Measurements from ENCODE around the gene AGO4. TPM values are rescaled to one million over a fixed set of nuclear protein-coding genes. Genes with fewer than 3 reads are reported as not detected.
"Not testable (repeated sequence)": the region's sequence is repeated elsewhere in the genome, so short reads cannot be mapped to it uniquely, and the experiment has no call there.

Gene AGO4
- total RNA-seq, 1 experiment from 2014 or later: 5.2 TPM

DNA sequence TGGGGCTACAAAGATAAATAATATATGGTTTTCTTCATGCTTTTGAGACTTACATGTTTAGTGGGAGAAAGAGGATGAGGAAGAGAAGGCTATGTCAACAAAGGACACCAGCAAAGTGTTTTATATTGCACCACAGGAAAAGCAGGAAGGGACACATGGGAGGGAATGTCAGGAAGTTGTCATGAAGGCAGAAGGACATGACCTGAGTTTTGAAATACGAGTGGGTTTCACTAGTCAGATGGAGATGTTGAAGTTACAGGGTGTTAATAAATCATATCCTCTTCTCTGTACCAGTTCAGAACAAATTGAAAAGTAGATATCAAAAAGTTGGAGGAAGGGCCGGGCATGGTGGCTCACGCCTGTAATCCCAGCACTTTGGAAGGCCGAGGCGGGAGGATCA, 57.0 kb downstream of the AGO4 start:
- no peaks in the 10 kb centered on the region for H3K4me1 Mint-ChIP-seq (ENCODE audit: insufficient read depth, unreplicated experiment)
- no peak overlapping the region for H3K4me3 Mint-ChIP-seq (ENCODE audit: unreplicated experiment)
- ChIA-PET CTCF (no interaction called here), POLR2A (no interaction called here)
- BruUV-seq (replicated peaks): no TSS peak
- no peak for DNase-seq (ENCODE audit: unreplicated experiment)
- H3K27ac Mint-ChIP-seq (ENCODE audit: low read depth, unreplicated experiment): no peak overlapping the region
- H3K9me3 Mint-ChIP-seq (ENCODE audit: unreplicated experiment): no peaks in the 10 kb centered on the region
- TF ChIP-seq, protein P1, sequence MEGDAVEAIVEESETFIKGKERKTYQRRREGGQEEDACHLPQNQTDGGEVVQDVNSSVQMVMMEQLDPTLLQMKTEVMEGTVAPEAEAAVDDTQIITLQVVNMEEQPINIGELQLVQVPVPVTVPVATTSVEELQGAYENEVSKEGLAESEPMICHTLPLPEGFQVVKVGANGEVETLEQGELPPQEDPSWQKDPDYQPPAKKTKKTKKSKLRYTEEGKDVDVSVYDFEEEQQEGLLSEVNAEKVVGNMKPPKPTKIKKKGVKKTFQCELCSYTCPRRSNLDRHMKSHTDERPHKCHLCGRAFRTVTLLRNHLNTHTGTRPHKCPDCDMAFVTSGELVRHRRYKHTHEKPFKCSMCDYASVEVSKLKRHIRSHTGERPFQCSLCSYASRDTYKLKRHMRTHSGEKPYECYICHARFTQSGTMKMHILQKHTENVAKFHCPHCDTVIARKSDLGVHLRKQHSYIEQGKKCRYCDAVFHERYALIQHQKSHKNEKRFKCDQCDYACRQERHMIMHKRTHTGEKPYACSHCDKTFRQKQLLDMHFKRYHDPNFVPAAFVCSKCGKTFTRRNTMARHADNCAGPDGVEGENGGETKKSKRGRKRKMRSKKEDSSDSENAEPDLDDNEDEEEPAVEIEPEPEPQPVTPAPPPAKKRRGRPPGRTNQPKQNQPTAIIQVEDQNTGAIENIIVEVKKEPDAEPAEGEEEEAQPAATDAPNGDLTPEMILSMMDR (IDR thresholded peaks at IDR 0.05; ENCODE audit: unreplicated experiment): no peak
- no peaks in the 10 kb centered on the region for H3K36me3 Mint-ChIP-seq (ENCODE audit: insufficient read depth, unreplicated experiment)
- intact Hi-C loops (cut with micrococcal nuclease): no loop called here
- H3K27me3 Mint-ChIP-seq (ENCODE audit: insufficient read depth, unreplicated experiment): no peaks in the 10 kb centered on the region

DNA sequence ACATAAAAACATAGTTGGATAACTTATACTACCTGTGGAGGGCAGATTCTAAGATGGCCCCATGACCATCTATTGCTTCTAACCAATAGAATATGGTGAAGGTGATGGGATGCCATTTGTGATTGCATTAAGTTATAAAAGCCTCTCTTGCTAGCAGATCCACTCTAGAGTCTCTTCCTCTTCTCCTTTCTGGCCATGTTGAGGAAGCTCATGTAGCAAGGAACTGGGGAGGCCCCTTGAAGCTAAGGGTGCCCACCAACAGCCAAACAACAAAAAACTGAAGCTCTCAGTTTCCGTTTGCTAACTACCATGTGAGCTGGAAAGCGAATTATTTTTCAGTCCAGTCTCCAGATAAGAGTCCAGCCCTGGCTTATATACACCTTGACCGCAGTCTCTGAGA, 59.2 kb downstream of the AGO4 start:
- Mint-ChIP-seq H3K27me3 (ENCODE audit: insufficient read depth, unreplicated experiment) (no peaks in the 10 kb centered on the region), H3K4me3 (ENCODE audit: unreplicated experiment) (no peak overlapping the region), H3K27ac (ENCODE audit: low read depth, unreplicated experiment) (no peak overlapping the region), H3K36me3 (ENCODE audit: insufficient read depth, unreplicated experiment) (no peaks in the 10 kb centered on the region), H3K4me1 (ENCODE audit: insufficient read depth, unreplicated experiment) (no peaks in the 10 kb centered on the region), H3K9me3 (ENCODE audit: unreplicated experiment) (no peaks in the 10 kb centered on the region)
- ChIA-PET POLR2A (interaction anchor here (0.5 to 1.1 kb wide), 2 partner anchors 31 to 64 kb away, joined by 3 to 5 read pairs; partner anchors contain the start of gene AGO3), CTCF (interaction anchor here (0.6 to 1.2 kb wide), 3 partner anchors 16 to 152 kb away, joined by 3 to 5 read pairs (median 5); partner anchors contain the start of gene AGO1)
- intact Hi-C loops (cut with micrococcal nuclease): no loop called here
- no TSS peak for BruUV-seq (replicated peaks)
- TF ChIP-seq, protein P1 (IDR thresholded peaks at IDR 0.05; ENCODE audit: unreplicated experiment): no peak
- no peak for DNase-seq (ENCODE audit: unreplicated experiment)

DNA sequence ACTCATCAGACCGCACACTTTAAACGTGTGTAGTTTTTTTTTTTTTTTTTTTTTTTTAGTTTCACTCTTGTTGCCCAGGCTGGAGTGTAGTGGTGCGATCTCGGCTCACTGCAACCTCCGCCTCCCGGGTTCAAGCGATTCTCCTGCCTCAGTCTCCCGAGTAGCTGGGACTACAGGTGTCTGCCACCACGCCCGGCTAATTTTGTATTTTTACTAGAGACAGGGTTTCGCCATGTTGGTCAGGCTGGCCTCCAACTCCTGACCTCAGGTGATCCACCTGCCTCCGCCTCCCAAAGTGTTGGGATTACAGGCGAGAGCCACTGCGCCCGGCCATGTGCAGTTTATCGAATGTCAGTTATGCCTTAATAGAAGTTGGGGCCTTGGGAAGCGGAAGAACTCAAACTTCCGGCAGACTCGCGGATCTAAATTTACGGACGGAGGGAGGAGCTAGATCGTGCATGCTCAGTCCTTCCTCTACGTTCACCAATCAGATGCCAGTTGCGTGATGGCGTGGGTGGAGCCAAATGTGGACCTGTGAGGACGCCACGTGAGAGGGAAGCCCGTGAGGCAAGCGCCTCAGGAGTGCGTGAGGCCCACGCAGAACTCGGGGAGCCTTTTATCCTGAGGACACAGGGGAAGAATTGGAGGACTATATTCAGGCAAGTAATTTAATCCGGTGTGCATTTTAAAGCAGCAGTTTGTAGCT, 61.6 kb downstream of the AGO4 start:
- intact Hi-C loops (cut with micrococcal nuclease); DNase-seq (ENCODE audit: unreplicated experiment); H3K4me1 Mint-ChIP-seq (ENCODE audit: insufficient read depth, unreplicated experiment); H3K27me3 Mint-ChIP-seq (ENCODE audit: insufficient read depth, unreplicated experiment); BruUV-seq (replicated peaks); H3K27ac Mint-ChIP-seq (ENCODE audit: low read depth, unreplicated experiment); H3K36me3 Mint-ChIP-seq (ENCODE audit: insufficient read depth, unreplicated experiment); POLR2A ChIA-PET; H3K9me3 Mint-ChIP-seq (ENCODE audit: unreplicated experiment): not testable (repeated sequence)
- CTCF ChIA-PET: interaction anchor here (0.6 to 1.3 kb wide), 2 partner anchors 12 to 14 kb away, joined by 4 to 6 read pairs; partner anchors contain the start of gene AGO1
- peak overlapping the region; percentile 4 for H3K4me3 Mint-ChIP-seq (ENCODE audit: unreplicated experiment)

DNA sequence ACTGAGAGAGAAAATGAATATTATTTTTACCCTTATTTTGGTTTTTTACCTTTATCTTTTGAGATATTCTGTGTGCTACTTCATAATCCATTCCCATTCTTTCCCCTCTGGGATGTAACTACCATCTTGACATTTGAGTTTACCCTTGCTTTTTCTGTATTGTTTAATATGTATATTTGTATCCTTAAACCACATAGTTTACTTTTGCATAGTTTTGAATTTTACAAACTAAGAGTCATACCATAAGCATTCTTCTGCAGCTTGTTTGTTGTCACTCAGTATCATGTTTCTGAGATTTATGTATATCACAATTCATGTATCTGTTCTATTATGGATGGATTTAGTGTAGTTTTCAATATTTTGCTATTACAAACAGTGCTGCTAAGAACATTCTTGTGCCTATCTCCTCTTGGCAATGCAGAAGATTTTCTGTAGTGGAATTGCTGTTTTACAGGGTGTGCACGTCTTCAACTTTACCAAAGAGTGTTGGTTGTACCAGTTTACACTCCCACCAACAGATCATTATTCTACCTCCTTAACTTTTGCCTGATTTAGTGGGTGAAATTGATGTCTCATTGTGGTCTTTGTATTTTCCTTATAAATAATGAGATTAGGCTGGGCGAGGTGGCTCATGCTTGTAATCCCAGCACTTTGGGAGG, 63.0 kb downstream of the AGO4 start:
- TF ChIP-seq, protein P1 (IDR thresholded peaks at IDR 0.05; ENCODE audit: unreplicated experiment): no peak
- no peaks in the 10 kb centered on the region for H3K4me1 Mint-ChIP-seq (ENCODE audit: insufficient read depth, unreplicated experiment)
- no peak for DNase-seq (ENCODE audit: unreplicated experiment)
- no TSS peak for BruUV-seq (replicated peaks)
- H3K4me3 Mint-ChIP-seq (ENCODE audit: unreplicated experiment): no peak overlapping the region
- no peaks in the 10 kb centered on the region for H3K9me3 Mint-ChIP-seq (ENCODE audit: unreplicated experiment)
- no peak overlapping the region for H3K27ac Mint-ChIP-seq (ENCODE audit: low read depth, unreplicated experiment)
- intact Hi-C loops (cut with micrococcal nuclease): no loop called here
- H3K27me3 Mint-ChIP-seq (ENCODE audit: insufficient read depth, unreplicated experiment): no peaks in the 10 kb centered on the region
- ChIA-PET POLR2A (interaction anchor here (5.0 kb wide), 1 partner anchor 13 kb away, joined by 23 read pairs; the partner anchor contains the start of gene AGO1), CTCF (interaction anchor here (1.3 kb wide), 1 partner anchor 11 kb away, joined by 6 read pairs; no protein-coding TSS in a partner anchor)
- H3K36me3 Mint-ChIP-seq (ENCODE audit: insufficient read depth, unreplicated experiment): no peaks in the 10 kb centered on the region

All from MCF 10A (cell line).